ENCODE results near the gene PUS10.

- TF ChIP-seq POLR2A (IDR thresholded peaks at IDR 0.05) (no peak), CTCF (IDR thresholded peaks at IDR 0.05) (no peak)
These were observed 119.5 kb downstream of the PUS10 start for GRCh38 chr2:60898567-60898966.
